Renal cortical epithelial cell (primary cell): Measurements from ENCODE around the gene C20orf141. TPM values are rescaled to one million over a fixed set of nuclear protein-coding genes. Genes with fewer than 3 reads are reported as not detected.
"Not testable (repeated sequence)": the region's sequence is repeated elsewhere in the genome, so short reads cannot be mapped to it uniquely, and the experiment has no call there.

Experiments
- DNase-seq: peaks from one replicate; pipeline ENCODE4 v3.0.0-alpha.2; 2011; ENCODE audit warnings: low read depth
- total RNA-seq: library from RNA; depleted of rRNA; stranded (reverse); fragments of >200 nt; gene quantifications from 2 replicates; pipeline ENCODE4 v1.2.3, GENCODE V29; 2014

The C20orf141 gene
- not detected in 2 replicates for total RNA-seq

GRCh38 chr20:2814587-2815051, at the start of gene C20orf141:
C20orf141 (plus strand) TSS chr20:2814987; CDS start chr20:2815185, 198 bp downstream.
- peak; percentile 95 for DNase-seq

- DNase-seq = peak; percentile 33
Observed at GRCh38 chr20:2767768-2768631, 46.8 kb upstream of the C20orf141 start.

GRCh38 chr20:2768632-2769015, 46.2 kb upstream of the C20orf141 start:
- DNase-seq = no peak

GRCh38 chr20:2770091-2770490, 44.7 kb upstream of the C20orf141 start:
- not testable (repeated sequence) for DNase-seq

GRCh38 chr20:2771631-2772080, 43.1 kb upstream of the C20orf141 start:
- DNase-seq = no peak

- no peak for DNase-seq
Observed at GRCh38 chr20:2773812-2774211, 41.0 kb upstream of the C20orf141 start.

- no peak for DNase-seq
Observed at GRCh38 chr20:2775139-2775538, 39.6 kb upstream of the C20orf141 start.

- no peak for DNase-seq
Observed at GRCh38 chr20:2778602-2779321, 36.0 kb upstream of the C20orf141 start.

- no peak for DNase-seq
Observed at GRCh38 chr20:2780948-2781347, 33.8 kb upstream of the C20orf141 start.

GRCh38 chr20:2783908-2784566, 30.8 kb upstream of the C20orf141 start:
- DNase-seq = no peak

GRCh38 chr20:2793471-2793870, 21.3 kb upstream of the C20orf141 start:
- DNase-seq = no peak

GRCh38 chr20:2794202-2794748, 20.5 kb upstream of the C20orf141 start:
- DNase-seq = no peak

- no peak for DNase-seq
Observed at GRCh38 chr20:2794866-2795447, 19.8 kb upstream of the C20orf141 start.

- DNase-seq = no peak
Observed at GRCh38 chr20:2795451-2795850, 19.3 kb upstream of the C20orf141 start.

- DNase-seq = no peak
Observed at GRCh38 chr20:2796011-2796660, 18.7 kb upstream of the C20orf141 start.

- DNase-seq = no peak
Observed at GRCh38 chr20:2797136-2797983, 17.4 kb upstream of the C20orf141 start.

GRCh38 chr20:2798095-2798805, 16.5 kb upstream of the C20orf141 start:
- no peak for DNase-seq

- no peak for DNase-seq
Observed at GRCh38 chr20:2798814-2799213, 16.0 kb upstream of the C20orf141 start.

- DNase-seq = no peak
Observed at GRCh38 chr20:2799271-2799670, 15.5 kb upstream of the C20orf141 start.
